Stimulated activated CD4-positive, alpha-beta T cell treated with anti-CD3 and anti-CD28 coated beads, Interleukin-15, amount 100 ng/mL, for 48 hours (primary cell): Measurements from ENCODE around the gene PMFBP1.

ENCODE experiments used
- DNase-seq, 2 donors: peaks; one replicate each; pipeline ENCODE4 v3.0.0-alpha.2; 2020; ENCODE audit warnings: low read depth in 2 of 2

The PMFBP1 gene

DNA sequence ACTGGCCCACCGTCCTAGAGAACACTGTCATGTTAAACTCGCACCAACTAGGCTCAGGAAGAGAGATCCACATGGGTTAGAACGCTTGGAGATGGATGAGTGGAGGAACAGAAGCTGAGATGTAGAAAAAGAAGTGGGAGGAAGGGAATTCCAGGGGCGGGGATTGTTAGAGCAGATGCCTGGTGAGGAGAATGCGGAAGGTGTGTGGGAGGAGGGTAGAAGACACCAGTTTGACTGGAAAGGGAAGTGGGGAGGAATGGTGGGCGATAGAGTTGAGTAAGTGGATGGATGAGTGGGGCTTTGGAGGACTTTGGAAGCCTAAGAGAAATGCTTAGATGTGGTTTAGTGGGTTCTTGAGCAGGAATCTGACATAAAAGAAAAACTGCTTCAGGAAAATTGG lies 40.9 kb downstream of the PMFBP1 start:
- DNase-seq, result no peak

GRCh38 chr16:72129976-72130656 lies 41.8 kb downstream of the PMFBP1 start:
- DNase-seq, result no peak

- no peak for DNase-seq
These were observed 43.3 kb downstream of the PMFBP1 start for GRCh38 chr16:72128701-72129100.

- no peak for DNase-seq
These were observed 45.6 kb downstream of the PMFBP1 start for GRCh38 chr16:72126429-72126765.

DNA sequence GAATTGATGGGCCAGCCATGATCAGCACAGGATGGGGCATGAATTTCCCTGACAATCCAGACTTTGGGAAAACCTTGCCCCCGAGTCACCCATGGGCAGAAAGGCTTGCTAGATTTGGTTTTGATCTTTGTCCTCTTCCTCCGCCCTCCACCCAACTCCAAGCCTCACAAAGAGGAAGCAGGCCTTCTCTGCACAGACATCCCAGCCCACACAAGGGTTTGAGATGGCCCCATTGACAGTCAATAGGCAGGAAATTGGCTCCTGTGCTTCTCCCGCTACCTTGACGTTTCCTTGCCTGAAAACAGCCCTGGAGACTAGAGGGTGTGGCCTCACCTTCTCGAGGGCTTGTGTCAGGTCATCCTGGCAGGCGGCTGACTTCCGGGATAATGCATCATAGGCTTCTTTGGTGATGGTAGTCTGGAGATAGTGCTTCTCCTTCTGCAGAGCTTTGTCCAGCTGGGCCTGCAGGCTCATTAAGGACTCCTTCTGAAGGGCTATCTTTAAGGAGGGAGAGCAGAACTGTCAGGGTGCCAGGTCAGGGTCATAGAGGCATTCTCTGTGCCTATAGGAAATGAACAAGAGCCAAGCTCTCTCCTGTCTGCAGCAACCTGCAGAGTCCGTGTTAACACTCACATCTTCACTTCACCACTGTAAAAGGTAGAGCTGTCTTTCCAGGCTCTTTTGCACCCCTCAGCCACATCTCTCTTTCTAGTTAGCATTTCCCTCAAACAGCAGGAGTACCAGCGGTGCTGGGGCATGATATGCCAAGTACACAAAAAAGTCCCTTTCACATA lies 46.1 kb downstream of the PMFBP1 start:
- DNase-seq, result no peak

GRCh38 chr16:72124761-72125634 lies 47.0 kb downstream of the PMFBP1 start:
- DNase-seq, result peak; percentile 20 to 38

DNA sequence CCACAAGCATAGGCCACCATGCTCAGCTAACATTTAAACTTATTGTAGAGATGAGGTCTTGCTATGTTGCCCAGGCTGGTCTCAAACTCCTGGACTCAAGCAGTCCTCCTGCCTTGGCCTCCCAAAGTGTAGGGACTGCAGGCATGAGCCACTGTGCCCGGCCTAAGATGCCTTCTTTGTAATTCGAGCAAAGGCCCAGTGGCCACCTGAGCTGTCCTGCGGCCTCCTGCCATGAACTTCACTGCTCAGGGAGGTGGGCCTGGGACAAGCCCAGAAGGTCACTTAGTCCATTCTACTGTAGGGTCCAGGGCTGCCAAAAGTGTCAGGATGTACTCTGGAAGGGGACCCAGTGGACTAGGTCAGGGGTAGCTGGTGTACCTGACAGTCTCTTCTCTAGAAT lies 47.8 kb downstream of the PMFBP1 start:
- DNase-seq, result no peak

- DNase-seq, result no peak
These were observed 48.5 kb downstream of the PMFBP1 start for GRCh38 chr16:72123426-72123825.

GRCh38 chr16:72122916-72123315 lies 49.0 kb downstream of the PMFBP1 start:
- DNase-seq, result no peak

DNA sequence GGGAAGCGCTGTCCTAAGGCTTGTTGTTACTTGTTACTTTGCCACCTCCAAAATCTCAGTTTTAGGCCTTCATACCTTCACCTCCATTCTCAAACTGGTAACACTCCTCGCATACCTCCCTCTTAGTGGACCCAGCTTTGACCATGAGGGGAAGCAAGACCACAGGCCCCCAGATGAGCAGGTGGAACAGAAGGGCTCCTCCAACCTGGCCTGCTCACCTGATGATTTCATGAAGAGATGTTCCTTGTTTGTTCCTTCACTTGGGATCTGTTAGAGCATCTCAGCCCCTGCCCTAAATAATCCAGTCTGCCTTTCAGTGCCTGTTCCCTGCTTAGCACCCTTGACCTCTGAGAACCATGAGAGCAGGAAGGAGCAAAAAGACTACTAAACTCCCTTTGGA lies 49.6 kb downstream of the PMFBP1 start:
- no peak for DNase-seq

- DNase-seq, result no peak
These were observed 51.9 kb downstream of the PMFBP1 start for GRCh38 chr16:72120026-72120425.

- DNase-seq, result no peak
These were observed 58.4 kb downstream of the PMFBP1 start for GRCh38 chr16:72113616-72113945.

DNA sequence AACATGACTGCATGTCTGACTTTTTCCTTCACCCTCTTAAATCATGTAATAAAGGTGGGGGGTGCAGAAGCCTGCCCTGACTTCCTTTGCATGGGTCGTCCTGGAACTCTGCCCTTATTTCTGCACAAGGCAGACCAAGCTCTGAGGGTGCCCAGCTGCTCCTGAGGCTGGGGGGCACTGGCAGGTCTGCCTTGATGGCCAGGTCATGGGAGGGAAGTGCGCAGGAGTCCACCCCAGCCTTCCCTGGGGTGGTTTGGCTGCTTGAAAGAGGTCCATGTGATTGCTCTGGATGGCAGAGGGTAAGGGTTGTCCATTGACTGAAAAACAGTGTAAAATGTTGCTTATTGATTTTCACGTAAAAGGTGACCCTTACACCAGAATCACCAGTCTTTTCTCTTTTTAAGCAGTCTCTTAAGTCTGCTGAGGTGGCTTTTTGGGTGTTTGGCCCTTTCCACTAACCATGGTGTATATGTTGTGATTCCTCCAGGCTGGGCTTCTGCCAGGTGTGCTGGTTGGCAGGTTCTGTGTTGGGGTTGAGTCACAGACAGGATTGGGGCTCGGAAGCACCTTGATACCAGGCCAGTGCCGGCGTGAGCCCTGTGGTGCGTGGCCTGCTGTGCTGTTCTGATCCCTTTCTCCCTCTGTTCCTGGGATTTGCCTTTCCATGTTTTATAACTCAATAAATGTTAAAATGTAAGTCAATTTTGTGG lies 58.9 kb downstream of the PMFBP1 start:
- no peak for DNase-seq

DNA sequence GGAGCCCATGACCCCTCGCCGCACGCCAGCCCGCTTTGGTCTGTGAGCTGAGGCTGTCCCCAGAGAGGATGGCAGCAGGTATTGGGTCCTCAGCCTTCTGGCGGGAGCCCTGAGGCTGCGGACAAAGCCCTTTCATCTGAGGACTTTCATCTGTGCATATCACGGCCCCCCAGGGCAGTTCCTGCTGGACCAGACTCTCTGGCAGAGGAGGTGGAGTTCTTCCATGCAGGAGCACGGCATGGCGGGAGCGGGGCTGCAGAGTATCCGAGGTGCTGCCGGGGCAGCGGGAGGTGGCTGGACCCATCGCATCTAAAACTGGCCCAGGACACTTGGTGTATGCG lies 59.5 kb downstream of the PMFBP1 start:
- no peak for DNase-seq

GRCh38 chr16:72111657-72112451 lies 60.1 kb downstream of the PMFBP1 start:
- no peak for DNase-seq

GRCh38 chr16:72110662-72111615 lies 61.0 kb downstream of the PMFBP1 start:
- no peak for DNase-seq

- no peak for DNase-seq
These were observed 61.9 kb downstream of the PMFBP1 start for GRCh38 chr16:72109966-72110530.

- no peak for DNase-seq
These were observed 62.7 kb downstream of the PMFBP1 start for GRCh38 chr16:72109300-72109699.

DNA sequence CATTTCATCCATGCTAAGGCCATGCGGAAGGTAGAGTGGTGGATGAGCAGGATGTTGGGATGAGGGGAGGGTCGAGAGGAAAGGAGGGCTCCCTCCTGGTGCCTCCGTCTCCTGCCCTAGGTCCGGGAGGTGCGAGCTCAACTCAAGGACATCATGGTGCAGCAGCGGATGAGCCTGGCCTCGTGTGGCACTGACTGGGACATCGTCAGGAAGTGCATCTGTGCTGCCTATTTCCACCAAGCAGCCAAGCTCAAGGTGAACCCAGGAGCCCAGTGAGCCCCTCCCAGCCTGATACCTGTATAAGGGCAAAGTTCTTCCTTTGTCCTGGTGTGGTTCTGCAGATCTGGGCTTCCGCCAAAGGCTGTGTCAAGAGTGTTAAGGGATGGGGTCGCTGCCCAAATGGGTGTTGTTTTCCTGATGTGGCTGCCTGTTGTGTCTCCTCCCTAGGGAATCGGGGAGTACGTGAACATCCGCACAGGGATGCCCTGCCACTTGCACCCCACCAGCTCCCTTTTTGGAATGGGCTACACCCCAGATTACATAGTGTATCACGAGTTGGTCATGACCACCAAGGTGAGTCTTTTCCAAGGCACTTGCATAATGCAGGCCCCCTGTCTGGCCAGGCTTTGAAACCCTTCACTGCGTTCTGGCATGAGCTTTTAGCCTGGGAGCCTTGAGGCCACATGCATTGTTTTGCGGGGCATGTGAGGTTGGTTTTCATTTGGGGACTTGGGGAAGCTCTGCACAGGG lies 63.4 kb downstream of the PMFBP1 start:
- no peak for DNase-seq
